ENCODE data around the gene OPN3. TPM values are rescaled to one million over a fixed set of nuclear protein-coding genes. Genes with fewer than 3 reads are reported as not detected.

Gene OPN3
- total RNA-seq, 3 donors from 2014 or later: 12.0 to 22.4 (median 16.1) TPM

DNA sequence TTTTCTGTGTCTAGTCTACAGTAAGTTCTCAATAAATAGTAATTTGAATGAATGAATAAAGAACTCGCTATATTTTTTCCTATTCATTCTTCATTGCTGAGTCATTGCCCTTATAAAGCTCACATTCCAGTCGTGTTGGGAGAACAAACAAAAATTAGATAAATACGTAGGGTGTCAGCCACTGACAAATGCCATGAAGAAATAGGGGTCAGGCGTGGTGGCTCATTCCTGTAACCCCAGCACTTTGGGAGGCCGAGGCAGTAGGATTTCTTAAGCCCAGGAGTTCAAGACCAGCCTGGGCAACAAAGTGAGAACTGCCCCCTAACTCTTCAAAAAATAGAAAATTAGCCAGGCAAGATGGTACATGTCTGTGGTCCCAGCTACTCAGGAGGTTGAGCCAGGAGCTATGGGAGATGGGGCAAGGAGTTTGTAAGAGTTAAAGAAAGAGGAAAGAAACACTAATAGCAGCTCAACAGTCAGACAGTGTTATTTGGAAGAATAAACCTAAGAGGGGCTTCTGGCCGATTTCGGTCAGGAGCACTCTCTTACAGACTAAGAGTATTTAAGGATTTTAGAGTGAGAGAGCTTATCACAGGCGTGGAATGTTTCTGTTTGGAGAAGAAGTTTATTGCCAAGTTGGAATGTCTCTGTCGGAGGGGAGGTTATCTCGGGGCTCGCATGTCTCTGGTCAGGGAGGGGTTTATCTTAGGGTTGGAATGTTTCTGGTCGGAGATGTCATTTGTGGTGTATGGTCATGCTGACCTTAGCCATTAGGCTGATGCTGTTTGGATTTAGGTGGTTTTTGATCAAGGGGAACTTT, 1.8 kb upstream of the OPN3 start:
- Histone ChIP-seq H3K36me3 (no peaks in the 10 kb centered on the region), H3K27ac (no peak overlapping the region), H3K4me1 (no peaks in the 10 kb centered on the region), H3K27me3 (no peaks in the 10 kb centered on the region), H3K4me3 (no peak overlapping the region), H3K9me3 (no peaks in the 10 kb centered on the region)
- no peak for DNase-seq (ENCODE audit: low spot score in 2 of 2)
- TF ChIP-seq POLR2A (IDR thresholded peaks at IDR 0.05) (no peak), CTCF (IDR thresholded peaks at IDR 0.05) (no peak), POLR2AphosphoS5 (IDR thresholded peaks at IDR 0.05) (no peak)
- intact Hi-C loops (cut with DNase I; ENCODE audit: low total_unique reads): no loop called here

GRCh38 chr1:241640867-241641622, 876 bp upstream of the OPN3 start:
- H3K36me3 ChIP-seq: no peaks in the 10 kb centered on the region

DNA sequence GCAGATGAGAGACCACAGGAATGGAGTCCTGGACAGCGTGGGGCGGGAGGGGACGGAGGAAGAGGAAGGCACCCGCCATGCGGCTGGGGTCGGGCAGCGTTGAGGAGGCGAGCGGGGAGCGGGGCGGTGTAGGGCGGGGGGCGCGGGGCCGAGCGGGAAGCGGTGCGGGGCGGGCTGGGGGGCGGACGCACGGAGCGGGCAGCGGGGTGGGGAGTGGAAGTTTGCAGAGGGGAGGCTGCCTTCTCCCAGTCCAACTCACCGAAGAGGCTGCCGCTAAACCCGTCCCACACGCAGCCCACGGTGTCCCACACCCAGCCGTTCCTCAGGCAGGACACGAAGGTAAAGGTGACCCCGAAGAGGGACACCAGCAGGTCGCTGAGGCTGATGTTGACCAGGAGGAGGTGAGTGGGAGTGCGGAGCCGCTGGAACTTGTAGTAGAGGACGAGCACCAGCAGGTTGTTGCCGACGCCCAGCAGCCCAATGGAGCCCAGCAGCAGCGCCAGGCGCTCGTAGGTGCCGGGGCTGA, 483 bp downstream of the OPN3 start:
- Histone ChIP-seq H3K27me3 (no peaks in the 10 kb centered on the region), H3K27ac (peak overlapping the region; percentile 71 to 86), H3K36me3 (no peaks in the 10 kb centered on the region), H3K9me3 (no peaks in the 10 kb centered on the region), H3K4me3 (peak overlapping the region; percentile 69 to 96 (median 90)), H3K4me1 (no peaks in the 10 kb centered on the region)
- TF ChIP-seq POLR2A (IDR thresholded peaks at IDR 0.05) (no peak), POLR2AphosphoS5 (IDR thresholded peaks at IDR 0.05) (no peak), CTCF (IDR thresholded peaks at IDR 0.05) (no peak)
- DNase-seq (ENCODE audit: low spot score in 2 of 2): peak in 1 of 2 donors; percentile 51
- intact Hi-C loops (cut with DNase I; ENCODE audit: low total_unique reads): no loop called here

More at GRCh38 chr1:241640867-241641622, 876 bp upstream of the OPN3 start:
- H3K4me3 ChIP-seq: peak overlapping the region; percentile 69 to 96 (median 90)
- intact Hi-C loops (cut with DNase I; ENCODE audit: low total_unique reads): no loop called here
- H3K27ac ChIP-seq: peak overlapping the region in 1 of 2 donors; percentile 71
- H3K9me3 ChIP-seq: no peaks in the 10 kb centered on the region
- no peak for DNase-seq (ENCODE audit: low spot score in 2 of 2)
- no peaks in the 10 kb centered on the region for H3K27me3 ChIP-seq
- H3K4me1 ChIP-seq: no peaks in the 10 kb centered on the region
- no peak for TF ChIP-seq POLR2AphosphoS5 (IDR thresholded peaks at IDR 0.05)
- no peak for TF ChIP-seq CTCF (IDR thresholded peaks at IDR 0.05)
- no peak for TF ChIP-seq POLR2A (IDR thresholded peaks at IDR 0.05)

GRCh38 chr1:241638909-241639622, 1.1 kb downstream of the OPN3 start:
- H3K4me3 ChIP-seq: peak overlapping the region; percentile 69 to 96 (median 90)
- H3K9me3 ChIP-seq: no peaks in the 10 kb centered on the region
- DNase-seq (ENCODE audit: low spot score in 2 of 2): peak in 1 of 2 donors; percentile 21
- H3K27ac ChIP-seq: peak overlapping the region; percentile 71 to 86
- TF ChIP-seq CTCF (IDR thresholded peaks at IDR 0.05) (no peak), POLR2AphosphoS5 (IDR thresholded peaks at IDR 0.05) (no peak), POLR2A (IDR thresholded peaks at IDR 0.05) (no peak)
- no peaks in the 10 kb centered on the region for H3K27me3 ChIP-seq
- intact Hi-C loops (cut with DNase I; ENCODE audit: low total_unique reads): no loop called here
- H3K36me3 ChIP-seq: no peaks in the 10 kb centered on the region
- no peaks in the 10 kb centered on the region for H3K4me1 ChIP-seq

Data from breast epithelium (tissue), 4 donors.